WTC11 (cell line): ENCODE measurements around the gene HAPLN3.

ENCODE experiments used
- CBFB ChIP-seq: sonication (generic); formaldehyde crosslinking; IDR thresholded peaks from 2 replicates; pipeline ENCODE4 v1.8.1; 2022; ENCODE audit warnings: mild to moderate bottlenecking, low read depth, missing genetic modification reagents
- NR1H2 ChIP-seq: sonication (generic); formaldehyde crosslinking; IDR thresholded peaks from 2 replicates; pipeline ENCODE4 v1.9.0; 2021; ENCODE audit warnings: mild to moderate bottlenecking, moderate library complexity, missing genetic modification reagents
- NR3C1 ChIP-seq: sonication (generic); formaldehyde crosslinking; conservative IDR thresholded peaks from 2 replicates; pipeline ENCODE4 v1.8.1; 2023; ENCODE audit warnings: low read depth, mild to moderate bottlenecking, missing genetic modification reagents
- TEAD4 ChIP-seq: sonication (generic); formaldehyde crosslinking; IDR thresholded peaks from 2 replicates; pipeline ENCODE4 v1.8.0; 2022; ENCODE audit warnings: mild to moderate bottlenecking, missing genetic modification reagents
- ZNF121 ChIP-seq: sonication (generic); formaldehyde crosslinking; IDR thresholded peaks from 2 replicates; pipeline ENCODE4 v1.8.0; 2023; ENCODE audit warnings: missing genetic modification reagents
- TF ChIP-seq, protein P1 (sequence below): fragments of 200-600 bp; IDR thresholded peaks from 2 replicates; pipeline ENCODE4 v1.8.0; 2022; ENCODE audit warnings: antibody characterized with exemption
- TF ChIP-seq, protein P2 (sequence below): fragments of 250-450 bp; sonication (Bioruptor Pico); IDR thresholded peaks from 2 replicates; pipeline ENCODE4 v1.9.0; 2021; ENCODE audit warnings: mild to moderate bottlenecking, borderline replicate concordance

DNA sequence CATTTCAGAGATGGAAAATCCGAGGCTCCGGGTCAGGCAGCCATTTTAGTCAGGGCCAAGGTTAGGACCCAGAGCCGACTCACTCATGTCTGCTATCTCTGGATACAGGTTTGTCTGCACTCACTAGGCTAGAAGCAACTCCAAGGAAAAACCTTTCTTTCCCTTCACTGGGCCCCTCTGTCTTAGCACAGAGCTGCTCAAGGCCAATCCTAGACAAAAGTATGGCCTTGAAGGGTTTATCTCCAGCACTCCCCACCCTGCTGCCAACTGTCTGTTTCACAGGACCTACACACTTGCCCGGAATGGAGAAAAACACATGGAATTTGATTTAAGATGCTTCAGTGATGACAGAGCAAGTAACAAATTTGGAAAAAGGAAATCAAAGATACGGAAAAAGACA lies 66.6 kb downstream of the HAPLN3 start:
- TF ChIP-seq NR1H2 (CRISPR knock-in tag) (no peak), ZNF121 (CRISPR knock-in tag) (no peak), NR3C1 (no peak), CBFB (no peak), TEAD4 (CRISPR knock-in tag) (no peak)
- TF ChIP-seq, protein P1, sequence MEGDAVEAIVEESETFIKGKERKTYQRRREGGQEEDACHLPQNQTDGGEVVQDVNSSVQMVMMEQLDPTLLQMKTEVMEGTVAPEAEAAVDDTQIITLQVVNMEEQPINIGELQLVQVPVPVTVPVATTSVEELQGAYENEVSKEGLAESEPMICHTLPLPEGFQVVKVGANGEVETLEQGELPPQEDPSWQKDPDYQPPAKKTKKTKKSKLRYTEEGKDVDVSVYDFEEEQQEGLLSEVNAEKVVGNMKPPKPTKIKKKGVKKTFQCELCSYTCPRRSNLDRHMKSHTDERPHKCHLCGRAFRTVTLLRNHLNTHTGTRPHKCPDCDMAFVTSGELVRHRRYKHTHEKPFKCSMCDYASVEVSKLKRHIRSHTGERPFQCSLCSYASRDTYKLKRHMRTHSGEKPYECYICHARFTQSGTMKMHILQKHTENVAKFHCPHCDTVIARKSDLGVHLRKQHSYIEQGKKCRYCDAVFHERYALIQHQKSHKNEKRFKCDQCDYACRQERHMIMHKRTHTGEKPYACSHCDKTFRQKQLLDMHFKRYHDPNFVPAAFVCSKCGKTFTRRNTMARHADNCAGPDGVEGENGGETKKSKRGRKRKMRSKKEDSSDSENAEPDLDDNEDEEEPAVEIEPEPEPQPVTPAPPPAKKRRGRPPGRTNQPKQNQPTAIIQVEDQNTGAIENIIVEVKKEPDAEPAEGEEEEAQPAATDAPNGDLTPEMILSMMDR = no peak
- TF ChIP-seq, protein P2, sequence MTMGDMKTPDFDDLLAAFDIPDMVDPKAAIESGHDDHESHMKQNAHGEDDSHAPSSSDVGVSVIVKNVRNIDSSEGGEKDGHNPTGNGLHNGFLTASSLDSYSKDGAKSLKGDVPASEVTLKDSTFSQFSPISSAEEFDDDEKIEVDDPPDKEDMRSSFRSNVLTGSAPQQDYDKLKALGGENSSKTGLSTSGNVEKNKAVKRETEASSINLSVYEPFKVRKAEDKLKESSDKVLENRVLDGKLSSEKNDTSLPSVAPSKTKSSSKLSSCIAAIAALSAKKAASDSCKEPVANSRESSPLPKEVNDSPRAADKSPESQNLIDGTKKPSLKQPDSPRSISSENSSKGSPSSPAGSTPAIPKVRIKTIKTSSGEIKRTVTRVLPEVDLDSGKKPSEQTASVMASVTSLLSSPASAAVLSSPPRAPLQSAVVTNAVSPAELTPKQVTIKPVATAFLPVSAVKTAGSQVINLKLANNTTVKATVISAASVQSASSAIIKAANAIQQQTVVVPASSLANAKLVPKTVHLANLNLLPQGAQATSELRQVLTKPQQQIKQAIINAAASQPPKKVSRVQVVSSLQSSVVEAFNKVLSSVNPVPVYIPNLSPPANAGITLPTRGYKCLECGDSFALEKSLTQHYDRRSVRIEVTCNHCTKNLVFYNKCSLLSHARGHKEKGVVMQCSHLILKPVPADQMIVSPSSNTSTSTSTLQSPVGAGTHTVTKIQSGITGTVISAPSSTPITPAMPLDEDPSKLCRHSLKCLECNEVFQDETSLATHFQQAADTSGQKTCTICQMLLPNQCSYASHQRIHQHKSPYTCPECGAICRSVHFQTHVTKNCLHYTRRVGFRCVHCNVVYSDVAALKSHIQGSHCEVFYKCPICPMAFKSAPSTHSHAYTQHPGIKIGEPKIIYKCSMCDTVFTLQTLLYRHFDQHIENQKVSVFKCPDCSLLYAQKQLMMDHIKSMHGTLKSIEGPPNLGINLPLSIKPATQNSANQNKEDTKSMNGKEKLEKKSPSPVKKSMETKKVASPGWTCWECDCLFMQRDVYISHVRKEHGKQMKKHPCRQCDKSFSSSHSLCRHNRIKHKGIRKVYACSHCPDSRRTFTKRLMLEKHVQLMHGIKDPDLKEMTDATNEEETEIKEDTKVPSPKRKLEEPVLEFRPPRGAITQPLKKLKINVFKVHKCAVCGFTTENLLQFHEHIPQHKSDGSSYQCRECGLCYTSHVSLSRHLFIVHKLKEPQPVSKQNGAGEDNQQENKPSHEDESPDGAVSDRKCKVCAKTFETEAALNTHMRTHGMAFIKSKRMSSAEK = no peak
